SU-DHL-6 (cell line): ENCODE results near the gene BICC1.

Experiments used
- H2AFZ ChIP-seq: fragments of 200-600 bp; sonication (generic); 2 replicates; pipeline ENCODE4 v1.6.1; 2014; ENCODE audit warnings: low read depth, mild to moderate bottlenecking, moderate library complexity, mixed read lengths, antibody characterized with exemption, low read length; ENCODE audit not compliant: severe bottlenecking
- H3F3A ChIP-seq: fragments of 200-600 bp; shearing (Covaris generic); 2 replicates; pipeline ENCODE4 v1.6.0; 2016; ENCODE audit warnings: antibody characterized with exemption, mild to moderate bottlenecking; ENCODE audit not compliant: insufficient read depth
- H3K27ac ChIP-seq: fragments of 200-600 bp; sonication (generic); 2 replicates; pipeline ENCODE4 v1.5.1; 2016; ENCODE audit warnings: low read depth, mild to moderate bottlenecking, low read length, moderate library complexity, mixed read lengths
- H3K27me3 ChIP-seq: fragments of 200-600 bp; sonication (generic), shearing (Covaris generic); 2 replicates; pipeline ENCODE4 v1.6.0; 2014; ENCODE audit warnings: mild to moderate bottlenecking, low read length
- H3K36me3 ChIP-seq: fragments of 200-600 bp; sonication (generic); 2 replicates; pipeline ENCODE4 v1.6.1; 2014; ENCODE audit warnings: mild to moderate bottlenecking, low read length, mixed read lengths
- H3K4me2 ChIP-seq: fragments of 300-600, 200-600 bp; shearing (Covaris generic), sonication (generic); 2 replicates; pipeline ENCODE4 v1.6.0; 2014; ENCODE audit warnings: low read length, low read depth, mild to moderate bottlenecking; ENCODE audit not compliant: poor library complexity, severe bottlenecking
- H3K4me3 ChIP-seq: fragments of 200-600 bp; sonication (generic); 2 replicates; pipeline ENCODE4 v1.5.1; 2014; ENCODE audit warnings: antibody characterized with exemption, low read length, mild to moderate bottlenecking, mixed read lengths; ENCODE audit not compliant: insufficient read depth, poor library complexity, severe bottlenecking
- H3K79me2 ChIP-seq: fragments of 200-600 bp; sonication (generic); 2 replicates; pipeline ENCODE4 v1.6.1; 2014; ENCODE audit warnings: mild to moderate bottlenecking, low read length, moderate library complexity; ENCODE audit not compliant: insufficient read depth
- H3K9ac ChIP-seq: fragments of 200-600 bp; sonication (generic); 2 replicates; pipeline ENCODE4 v1.7.0; 2014; ENCODE audit warnings: mild to moderate bottlenecking, low read length
- H3K9me2 ChIP-seq: fragments of 200-600 bp; sonication (generic); replicated peaks from 2 replicates; pipeline ENCODE4 v1.6.1; 2014; ENCODE audit warnings: low read length; ENCODE audit not compliant: insufficient read depth
- H3K9me3 ChIP-seq: fragments of 200-600 bp; sonication (generic); 2 replicates; pipeline ENCODE4 v1.6.1; 2014; ENCODE audit warnings: low read length, mixed read lengths; ENCODE audit not compliant: insufficient read depth
- H4K20me1 ChIP-seq: fragments of 200-600 bp; sonication (generic); 2 replicates; pipeline ENCODE4 v1.6.1; 2014; ENCODE audit warnings: low read depth, mild to moderate bottlenecking, antibody characterized with exemption, low read length, moderate library complexity, mixed read lengths
- EZH2phosphoT487 ChIP-seq: fragments of 200-600 bp; sonication (generic), shearing (Covaris generic); conservative IDR thresholded peaks from 2 replicates; pipeline ENCODE4 v1.6.1; 2018; ENCODE audit warnings: mild to moderate bottlenecking, antibody characterized with exemption, low read length, moderate library complexity, mixed read lengths
- TF ChIP-seq, protein P1 (sequence below): fragments of 200-600 bp; sonication (generic); IDR thresholded peaks from one replicate; pipeline ENCODE4 v1.5.1; 2017; ENCODE audit warnings: antibody characterized with exemption, mild to moderate bottlenecking, low read length, moderate library complexity; ENCODE audit not compliant: insufficient read depth, poor library complexity, severe bottlenecking

BICC1 gene

DNA sequence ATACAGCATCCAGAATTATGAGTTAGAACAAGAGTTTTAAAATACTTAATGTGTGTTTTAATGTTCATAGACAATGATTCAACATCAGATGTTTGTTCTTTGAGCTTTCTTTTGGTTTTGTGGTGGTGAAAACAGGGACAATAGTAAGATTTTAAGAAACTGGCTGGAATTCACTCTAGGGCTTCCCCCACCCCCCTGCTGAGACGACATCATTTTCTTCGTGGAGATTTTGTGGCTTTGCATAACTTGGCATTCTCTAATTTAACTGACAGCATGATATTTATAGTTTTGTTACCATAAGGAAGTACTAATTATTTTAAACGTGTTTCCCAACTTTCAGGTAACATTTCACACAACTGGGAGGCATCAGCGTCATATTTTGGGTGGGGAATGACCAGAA is 184.1 kb downstream of the BICC1 start:
- Histone ChIP-seq H3F3A (no peaks in the 10 kb centered on the region), H3K27ac (no peak overlapping the region), H4K20me1 (no peaks in the 10 kb centered on the region), H3K9me2 (no peaks in the 10 kb centered on the region), H3K9me3 (no peaks in the 10 kb centered on the region), H3K4me3 (no peak overlapping the region), H3K79me2 (no peaks in the 10 kb centered on the region), H3K36me3 (no peaks in the 10 kb centered on the region), H3K9ac (no peak overlapping the region), H3K4me2 (no peak overlapping the region), H3K27me3 (no peaks in the 10 kb centered on the region), H2AFZ (no peak overlapping the region)
- no peak for TF ChIP-seq EZH2phosphoT487
- TF ChIP-seq, protein P1, sequence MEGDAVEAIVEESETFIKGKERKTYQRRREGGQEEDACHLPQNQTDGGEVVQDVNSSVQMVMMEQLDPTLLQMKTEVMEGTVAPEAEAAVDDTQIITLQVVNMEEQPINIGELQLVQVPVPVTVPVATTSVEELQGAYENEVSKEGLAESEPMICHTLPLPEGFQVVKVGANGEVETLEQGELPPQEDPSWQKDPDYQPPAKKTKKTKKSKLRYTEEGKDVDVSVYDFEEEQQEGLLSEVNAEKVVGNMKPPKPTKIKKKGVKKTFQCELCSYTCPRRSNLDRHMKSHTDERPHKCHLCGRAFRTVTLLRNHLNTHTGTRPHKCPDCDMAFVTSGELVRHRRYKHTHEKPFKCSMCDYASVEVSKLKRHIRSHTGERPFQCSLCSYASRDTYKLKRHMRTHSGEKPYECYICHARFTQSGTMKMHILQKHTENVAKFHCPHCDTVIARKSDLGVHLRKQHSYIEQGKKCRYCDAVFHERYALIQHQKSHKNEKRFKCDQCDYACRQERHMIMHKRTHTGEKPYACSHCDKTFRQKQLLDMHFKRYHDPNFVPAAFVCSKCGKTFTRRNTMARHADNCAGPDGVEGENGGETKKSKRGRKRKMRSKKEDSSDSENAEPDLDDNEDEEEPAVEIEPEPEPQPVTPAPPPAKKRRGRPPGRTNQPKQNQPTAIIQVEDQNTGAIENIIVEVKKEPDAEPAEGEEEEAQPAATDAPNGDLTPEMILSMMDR, result no peak

DNA sequence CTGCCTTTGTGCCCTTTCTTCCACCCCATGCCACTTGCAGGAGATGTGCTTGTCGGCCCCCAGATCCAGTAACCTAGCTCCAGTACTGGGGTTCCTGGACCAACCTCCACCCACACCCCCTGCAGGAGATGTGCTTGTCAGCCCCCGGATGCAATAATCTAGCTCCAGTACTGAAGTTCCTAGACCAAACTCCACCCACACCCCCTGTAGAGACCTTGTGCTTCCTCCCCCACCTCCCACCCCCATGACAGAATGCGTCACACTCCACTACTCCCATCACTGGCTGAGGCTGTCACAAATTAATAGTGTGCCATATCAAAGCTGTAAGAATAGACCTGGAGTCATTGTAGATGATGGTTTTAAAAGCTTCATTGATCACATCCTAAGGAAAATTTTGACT is 185.0 kb downstream of the BICC1 start:
- H2AFZ ChIP-seq, result no peak overlapping the region
- H3K9ac ChIP-seq, result no peak overlapping the region
- H3K36me3 ChIP-seq, result no peaks in the 10 kb centered on the region
- no peak overlapping the region for H3K4me3 ChIP-seq
- H3K27ac ChIP-seq, result no peak overlapping the region
- H3F3A ChIP-seq, result no peaks in the 10 kb centered on the region
- H3K9me2 ChIP-seq, result no peaks in the 10 kb centered on the region
- no peaks in the 10 kb centered on the region for H3K9me3 ChIP-seq
- no peak overlapping the region for H3K4me2 ChIP-seq
- no peak for TF ChIP-seq EZH2phosphoT487
- no peaks in the 10 kb centered on the region for H3K79me2 ChIP-seq
- no peaks in the 10 kb centered on the region for H3K27me3 ChIP-seq
- H4K20me1 ChIP-seq, result no peaks in the 10 kb centered on the region

DNA sequence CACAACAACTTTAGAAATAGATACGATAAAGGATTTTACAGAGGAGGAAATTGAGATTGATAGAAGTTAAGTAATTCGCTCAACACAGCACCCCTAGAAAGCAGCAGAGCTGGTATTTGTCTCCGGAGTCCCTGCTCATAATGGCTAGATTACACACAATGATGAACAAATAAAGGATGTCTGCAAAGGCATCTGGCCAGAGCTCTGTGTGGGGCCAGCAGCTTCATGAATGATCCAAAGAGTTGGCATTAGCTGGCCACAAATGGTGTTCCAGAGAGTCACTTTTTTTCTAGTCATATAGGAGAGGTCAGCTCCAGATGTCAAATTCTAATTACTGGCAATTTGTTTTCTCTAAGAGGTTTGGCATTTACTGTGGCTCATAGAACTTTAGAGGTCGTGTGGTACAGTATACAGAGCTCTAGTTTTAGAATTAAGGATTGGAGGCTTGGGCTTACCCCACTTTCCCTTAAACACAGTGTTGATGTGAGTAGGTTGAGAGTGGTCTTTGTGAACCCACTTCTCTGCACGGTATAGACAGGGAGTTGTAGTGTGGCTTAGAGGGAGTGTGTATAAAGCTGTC is 186.2 kb downstream of the BICC1 start:
- Histone ChIP-seq H3K27ac (no peak overlapping the region), H2AFZ (no peak overlapping the region), H3K79me2 (no peaks in the 10 kb centered on the region), H3F3A (no peaks in the 10 kb centered on the region), H3K4me2 (no peak overlapping the region), H3K36me3 (no peaks in the 10 kb centered on the region), H3K4me3 (no peak overlapping the region), H3K9ac (no peak overlapping the region), H3K27me3 (no peaks in the 10 kb centered on the region), H3K9me3 (no peaks in the 10 kb centered on the region), H3K9me2 (no peaks in the 10 kb centered on the region), H4K20me1 (no peaks in the 10 kb centered on the region)
- no peak for TF ChIP-seq EZH2phosphoT487
- TF ChIP-seq, protein P1, result no peak

DNA sequence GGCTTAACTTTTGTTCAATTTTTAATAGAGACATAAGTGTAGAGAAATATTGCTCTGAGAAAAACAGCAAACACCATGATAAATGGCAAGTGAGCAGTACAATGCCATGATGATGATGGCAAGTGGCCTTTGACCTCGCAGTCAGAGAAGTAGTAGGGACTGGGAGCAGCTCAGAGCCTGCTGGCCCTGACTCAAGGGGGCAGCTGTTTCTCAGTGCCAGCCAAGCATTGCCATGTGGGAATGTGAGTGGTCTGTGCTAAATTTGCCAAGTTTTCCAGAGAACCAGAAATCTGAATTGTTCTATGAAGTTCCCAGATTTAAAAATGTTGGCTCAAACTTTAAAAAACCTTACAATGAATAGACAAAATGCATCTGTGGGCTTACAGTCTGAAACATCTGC is 187.9 kb downstream of the BICC1 start:
- H3K9me2 ChIP-seq, result no peaks in the 10 kb centered on the region

More for the DNA sequence above, 187.9 kb downstream of the BICC1 start:
- H3K36me3 ChIP-seq, result no peaks in the 10 kb centered on the region
- H3K27ac ChIP-seq, result no peak overlapping the region
- TF ChIP-seq, protein P1, result no peak
- no peak for TF ChIP-seq EZH2phosphoT487
- no peaks in the 10 kb centered on the region for H3K79me2 ChIP-seq
- no peak overlapping the region for H3K4me2 ChIP-seq
- H3K9me3 ChIP-seq, result no peaks in the 10 kb centered on the region
- no peak overlapping the region for H3K9ac ChIP-seq
- no peak overlapping the region for H2AFZ ChIP-seq
- no peaks in the 10 kb centered on the region for H4K20me1 ChIP-seq
- no peak overlapping the region for H3K4me3 ChIP-seq
- no peaks in the 10 kb centered on the region for H3F3A ChIP-seq
- H3K27me3 ChIP-seq, result no peaks in the 10 kb centered on the region
